ENCODE data around the gene RMDN3. TPM values are rescaled to one million over a fixed set of nuclear protein-coding genes. Genes with fewer than 3 reads are reported as not detected.

Gene RMDN3
- total RNA-seq, 2 experiments from 2014 or later = 29.1 to 30.3 TPM

- peak overlapping the region; percentile 34 for H3K27ac Mint-ChIP-seq
- intact Hi-C loops (cut with DNase I, micrococcal nuclease) = no loop called here
- H3K27me3 Mint-ChIP-seq = no peaks in the 10 kb centered on the region
- H3K4me1 ChIP-seq (ENCODE audit: insufficient read depth, low read length) = peaks cover 25% of the 10 kb centered on the region
- H3K27me3 ChIP-seq (ENCODE audit: control insufficient read depth in 1 of 2, insufficient read depth in 2 of 2, low read length in 2 of 2) = no peaks in the 10 kb centered on the region
- no peak overlapping the region for H3K4me3 ChIP-seq (ENCODE audit: low read length)
- TF ChIP-seq CTCF (IDR thresholded peaks at IDR 0.05) = no peak
- peaks cover 9% of the 10 kb centered on the region for H3K36me3 ChIP-seq (ENCODE audit: insufficient read depth, low read length)
- no peaks in the 10 kb centered on the region for H3K9me3 ChIP-seq (ENCODE audit: control insufficient read depth in 1 of 2, insufficient read depth in 1 of 2, low read length in 2 of 2)
- no peak overlapping the region for H3K4me3 Mint-ChIP-seq
- H3K36me3 Mint-ChIP-seq (ENCODE audit: low read depth) = peaks cover 13% of the 10 kb centered on the region
- CTCF ChIA-PET = interaction anchor here (0.6 to 1.4 kb wide), 5 partner anchors 10 to 113 kb away, joined by 3 read pairs; partner anchors contain the start of genes GCHFR and VPS18
- H3K27ac ChIP-seq (ENCODE audit: low read depth in 1 of 2, low read length in 2 of 2) = peak overlapping the region in 1 of 2 donors; percentile 25
- H3K9me3 Mint-ChIP-seq = no peaks in the 10 kb centered on the region
- ATAC-seq (ENCODE audit: poor library complexity) (peak; percentile 69), DNase-seq (peak in 12 of 14 experiments; percentile 25 to 73 (median 46))
- POLR2A ChIA-PET = interaction anchor here (1.0 to 1.5 kb wide), 3 partner anchors 20 to 223 kb away, joined by 3 to 11 read pairs (median 4); partner anchors contain the start of genes CCDC32, DNAJC17, RAD51 and ZFYVE19
- peaks cover 35% of the 10 kb centered on the region for H3K4me1 Mint-ChIP-seq (ENCODE audit: low read depth)
Observed at GRCh38 chr15:40787344-40787841, 32.3 kb upstream of the RMDN3 start.

GRCh38 chr15:40785814-40786213 is 30.8 kb upstream of the RMDN3 start:
- no peak overlapping the region for H3K27ac Mint-ChIP-seq
- POLR2A ChIA-PET = no interaction called here

GRCh38 chr15:40785164-40785563 is 30.1 kb upstream of the RMDN3 start:
- peaks cover 25% of the 10 kb centered on the region for H3K4me1 ChIP-seq (ENCODE audit: insufficient read depth, low read length)
- ChIA-PET POLR2A (interaction anchor here (0.6 kb wide), 1 partner anchor 153 kb away, joined by 3 read pairs; no protein-coding TSS in a partner anchor), CTCF (interaction anchor here (1.7 kb wide), 1 partner anchor 84 kb away, joined by 3 read pairs; no protein-coding TSS in a partner anchor)
- peaks cover 4% of the 10 kb centered on the region for H3K36me3 ChIP-seq (ENCODE audit: insufficient read depth, low read length)
- H3K9me3 ChIP-seq (ENCODE audit: control insufficient read depth in 1 of 2, insufficient read depth in 1 of 2, low read length in 2 of 2) = no peaks in the 10 kb centered on the region
- TF ChIP-seq CTCF (IDR thresholded peaks at IDR 0.05) = no peak
- peaks cover 36% of the 10 kb centered on the region for H3K4me1 Mint-ChIP-seq (ENCODE audit: low read depth)
- H3K36me3 Mint-ChIP-seq (ENCODE audit: low read depth) = peaks cover 9% of the 10 kb centered on the region
- H3K9me3 Mint-ChIP-seq = no peaks in the 10 kb centered on the region
- ATAC-seq (ENCODE audit: poor library complexity) = no peak
- DNase-seq = no peak
- H3K27me3 Mint-ChIP-seq = no peaks in the 10 kb centered on the region
- intact Hi-C loops (cut with DNase I, micrococcal nuclease) = no loop called here
- H3K4me3 ChIP-seq (ENCODE audit: low read length) = no peak overlapping the region
- no peak overlapping the region for H3K27ac Mint-ChIP-seq
- H3K27me3 ChIP-seq (ENCODE audit: control insufficient read depth in 1 of 2, insufficient read depth in 2 of 2, low read length in 2 of 2) = no peaks in the 10 kb centered on the region
- no peak overlapping the region for H3K4me3 Mint-ChIP-seq
- no peak overlapping the region for H3K27ac ChIP-seq (ENCODE audit: low read depth in 1 of 2, low read length in 2 of 2)

More at GRCh38 chr15:40785814-40786213, 30.8 kb upstream of the RMDN3 start:
- CTCF ChIA-PET = interaction anchor here (1.7 kb wide), 1 partner anchor 84 kb away, joined by 3 read pairs; no protein-coding TSS in a partner anchor
- Histone ChIP-seq H3K4me3 (ENCODE audit: low read length) (no peak overlapping the region), H3K9me3 (ENCODE audit: control insufficient read depth in 1 of 2, insufficient read depth in 1 of 2, low read length in 2 of 2) (no peaks in the 10 kb centered on the region), H3K36me3 (ENCODE audit: insufficient read depth, low read length) (peaks cover 6% of the 10 kb centered on the region), H3K4me1 (ENCODE audit: insufficient read depth, low read length) (peaks cover 25% of the 10 kb centered on the region), H3K27ac (ENCODE audit: low read depth in 1 of 2, low read length in 2 of 2) (no peak overlapping the region), H3K27me3 (ENCODE audit: control insufficient read depth in 1 of 2, insufficient read depth in 2 of 2, low read length in 2 of 2) (no peaks in the 10 kb centered on the region)
- Mint-ChIP-seq H3K27me3 (no peaks in the 10 kb centered on the region), H3K4me1 (ENCODE audit: low read depth) (peaks cover 36% of the 10 kb centered on the region), H3K9me3 (no peaks in the 10 kb centered on the region), H3K36me3 (ENCODE audit: low read depth) (peaks cover 6% of the 10 kb centered on the region), H3K4me3 (no peak overlapping the region)
- ATAC-seq (ENCODE audit: poor library complexity) (no peak), DNase-seq (no peak)
- intact Hi-C loops (cut with DNase I, micrococcal nuclease) = no loop called here
- no peak for TF ChIP-seq CTCF (IDR thresholded peaks at IDR 0.05)

All from CD4-positive, alpha-beta T cell (primary cell).